ENCODE data around the gene KLHL10. TPM values are rescaled to one million over a fixed set of nuclear protein-coding genes. Genes with fewer than 3 reads are reported as not detected.

KLHL10 gene
- total RNA-seq, 2 experiments from 2014 or later, result 0.19 to 0.21 TPM

DNA sequence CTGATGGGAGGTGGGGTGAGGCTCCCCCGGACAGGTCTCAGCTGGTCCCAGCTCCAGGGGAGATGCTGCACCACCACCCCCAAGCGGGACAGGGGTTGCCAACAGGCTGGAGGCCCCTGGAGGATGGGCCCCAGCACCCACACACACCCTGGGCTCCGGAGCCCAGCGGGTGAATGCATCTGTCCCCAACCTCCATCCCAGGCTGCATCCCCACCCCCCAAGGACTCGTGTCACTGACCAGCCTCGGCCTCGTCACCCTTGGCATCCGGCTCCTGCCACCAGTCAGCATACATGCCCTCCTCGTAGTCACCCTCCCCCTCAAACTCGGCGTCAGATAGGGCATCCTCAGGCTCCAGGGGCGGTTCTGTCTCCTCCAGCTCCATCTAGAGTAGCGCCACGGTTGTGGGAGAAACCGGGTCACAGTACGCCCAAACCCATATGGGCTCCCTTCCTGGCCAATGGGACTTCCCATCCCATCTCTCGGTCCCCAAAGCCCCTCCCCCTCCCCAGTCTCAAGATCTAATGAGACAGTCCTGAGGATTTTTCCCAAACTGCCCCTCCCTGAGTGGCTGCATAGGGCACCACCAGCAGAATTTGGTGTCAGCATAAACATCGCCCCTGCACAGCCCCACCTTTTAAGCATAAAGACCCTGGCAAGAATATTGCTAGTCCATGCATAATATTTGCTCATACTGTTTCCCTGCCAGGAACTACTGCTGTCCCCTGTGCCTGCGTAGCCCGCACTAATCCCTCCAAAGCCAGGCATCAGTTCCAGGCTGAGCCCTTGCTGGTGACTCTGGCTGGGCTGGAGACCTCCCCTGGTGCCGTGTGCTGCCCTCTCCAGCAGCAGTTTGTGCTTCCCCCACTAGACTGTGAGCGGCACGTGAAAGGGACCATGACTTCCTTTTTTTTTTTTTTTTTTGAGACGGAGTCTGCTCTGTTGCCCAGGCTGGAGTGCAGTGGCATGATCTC lies 34.3 kb upstream of the KLHL10 start:
- DNase-seq, result no peak
- Mint-ChIP-seq H3K9me3 (ENCODE audit: low read depth) (no peaks in the 10 kb centered on the region), H3K27me3 (no peaks in the 10 kb centered on the region), H3K4me1 (peaks cover 4% of the 10 kb centered on the region), H3K4me3 (no peak overlapping the region), H3K36me3 (ENCODE audit: low read depth) (no peaks in the 10 kb centered on the region), H3K27ac (no peak overlapping the region)
- intact Hi-C loops (cut with DNase I, micrococcal nuclease), result no loop called here
- ChIA-PET POLR2A (no interaction called here), CTCF (interaction anchor here (0.9 to 3.1 kb wide), 3 partner anchors 67 to 72 kb away, joined by 3 to 33 read pairs (median 4); partner anchors contain the start of gene HAP1)
- no peak for ATAC-seq

DNA sequence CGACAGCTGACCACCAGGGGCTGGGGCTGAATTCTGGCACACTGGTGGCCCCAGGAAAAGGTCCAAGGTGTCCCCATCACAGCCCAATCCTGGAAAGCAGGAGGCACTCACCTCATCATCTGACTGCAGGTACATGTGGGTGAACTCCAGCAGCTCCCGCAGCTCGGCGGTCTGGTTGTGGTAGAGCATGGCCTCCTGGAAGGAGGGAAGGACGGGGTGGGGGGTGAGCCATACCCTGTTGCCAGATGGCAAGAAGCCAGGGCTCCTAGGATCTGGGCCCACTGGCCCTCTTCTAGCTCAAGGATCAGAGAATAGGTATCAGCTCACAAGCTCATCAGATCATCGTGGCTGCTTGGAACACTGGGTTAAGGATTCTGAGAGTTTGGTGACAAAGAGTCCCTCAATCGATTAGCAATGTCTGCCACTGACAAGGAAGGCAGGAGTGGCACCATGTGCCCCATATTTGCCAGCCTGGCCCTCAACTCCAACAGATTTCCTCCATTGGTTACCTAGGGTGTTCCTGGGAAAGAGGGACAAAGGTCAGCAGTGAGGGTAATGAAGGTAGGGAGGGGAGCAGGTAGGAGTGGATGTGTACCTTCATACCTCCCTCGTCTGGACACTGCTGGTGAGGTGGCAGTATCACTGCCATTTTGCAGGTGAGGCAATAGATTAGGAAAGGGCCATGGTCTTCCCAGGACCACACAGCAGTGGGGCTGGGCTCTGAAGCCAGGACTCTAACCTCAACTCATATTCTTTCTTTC lies 30.8 kb upstream of the KLHL10 start:
- ChIA-PET POLR2A (no interaction called here), CTCF (interaction anchor here (0.6 kb wide), 1 partner anchor 1053 kb away, joined by 3 read pairs; no protein-coding TSS in a partner anchor)
- Mint-ChIP-seq H3K27me3 (no peaks in the 10 kb centered on the region), H3K4me3 (no peak overlapping the region), H3K4me1 (peaks cover 15% of the 10 kb centered on the region), H3K36me3 (ENCODE audit: low read depth) (no peaks in the 10 kb centered on the region), H3K9me3 (ENCODE audit: low read depth) (no peaks in the 10 kb centered on the region), H3K27ac (no peak overlapping the region)
- no peak for ATAC-seq
- intact Hi-C loops (cut with DNase I, micrococcal nuclease), result no loop called here
- DNase-seq, result no peak

DNA sequence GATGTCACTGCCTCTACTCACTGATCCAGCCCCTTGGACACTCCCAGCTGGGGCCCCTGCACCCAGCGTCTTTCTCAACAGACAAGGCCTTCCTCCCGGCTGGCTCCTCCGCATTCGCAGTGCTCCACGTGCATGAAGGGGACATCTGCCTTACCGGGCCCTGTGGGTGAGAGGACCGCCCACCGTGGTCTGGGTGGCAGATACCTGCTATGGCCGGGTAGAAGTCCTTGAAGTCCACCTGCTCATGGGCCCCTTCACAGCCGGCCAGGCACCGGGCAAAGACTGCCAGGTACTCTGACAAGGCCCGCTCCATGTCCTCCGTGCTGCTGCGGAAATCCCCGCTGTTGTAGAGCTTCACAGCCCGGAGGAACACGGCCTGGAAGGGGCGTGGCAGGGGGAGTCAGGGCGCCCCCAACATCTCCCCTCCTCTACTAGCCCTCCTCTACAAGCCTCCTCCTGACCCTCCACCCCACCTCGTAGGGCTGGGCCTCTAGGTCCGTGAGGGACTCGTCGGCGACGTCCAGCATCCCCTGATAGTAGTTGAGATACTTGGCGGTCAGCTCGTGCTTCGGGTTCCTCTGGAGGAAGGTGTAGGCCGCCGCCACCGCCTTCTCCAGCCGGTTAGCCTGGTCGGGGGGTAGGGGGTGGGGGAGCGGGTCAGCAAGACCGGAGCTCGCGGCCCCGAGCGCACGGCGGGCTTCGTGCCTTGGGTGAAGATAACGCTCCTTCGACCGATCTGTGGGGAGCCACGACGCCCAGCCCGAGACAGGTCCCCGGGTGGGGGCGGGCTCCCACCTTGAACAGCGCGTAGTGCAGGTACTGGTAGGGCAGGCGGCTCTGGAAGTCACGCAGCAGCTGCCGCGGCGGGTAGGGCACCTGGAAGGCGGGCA lies 26.7 kb upstream of the KLHL10 start:
- no peaks in the 10 kb centered on the region for H3K36me3 Mint-ChIP-seq (ENCODE audit: low read depth)
- H3K27me3 Mint-ChIP-seq, result peaks cover 2% of the 10 kb centered on the region
- peak overlapping the region; percentile 76 for H3K4me3 Mint-ChIP-seq
- peaks cover 22% of the 10 kb centered on the region for H3K4me1 Mint-ChIP-seq
- DNase-seq, result no peak
- CTCF ChIA-PET, result interaction anchor here (0.7 to 2.1 kb wide), 14 partner anchors 9 to 687 kb away, joined by 3 to 6 read pairs (median 4); partner anchors contain the start of genes EIF1, JUP and KLHL11
- no peak overlapping the region for H3K27ac Mint-ChIP-seq
- peak; percentile 24 for ATAC-seq
- intact Hi-C loops (cut with DNase I, micrococcal nuclease), result loop anchor here in 1 of 2 experiments (1.0 to 2.0 kb wide), 2 partner anchors 24 to 72 kb away; no protein-coding TSS in a partner anchor
- POLR2A ChIA-PET, result interaction anchor here (0.5 to 1.0 kb wide), 2 partner anchors 13 to 24 kb away, joined by 3 read pairs; partner anchors contain the start of gene JUP
- no peaks in the 10 kb centered on the region for H3K9me3 Mint-ChIP-seq (ENCODE audit: low read depth)

DNA sequence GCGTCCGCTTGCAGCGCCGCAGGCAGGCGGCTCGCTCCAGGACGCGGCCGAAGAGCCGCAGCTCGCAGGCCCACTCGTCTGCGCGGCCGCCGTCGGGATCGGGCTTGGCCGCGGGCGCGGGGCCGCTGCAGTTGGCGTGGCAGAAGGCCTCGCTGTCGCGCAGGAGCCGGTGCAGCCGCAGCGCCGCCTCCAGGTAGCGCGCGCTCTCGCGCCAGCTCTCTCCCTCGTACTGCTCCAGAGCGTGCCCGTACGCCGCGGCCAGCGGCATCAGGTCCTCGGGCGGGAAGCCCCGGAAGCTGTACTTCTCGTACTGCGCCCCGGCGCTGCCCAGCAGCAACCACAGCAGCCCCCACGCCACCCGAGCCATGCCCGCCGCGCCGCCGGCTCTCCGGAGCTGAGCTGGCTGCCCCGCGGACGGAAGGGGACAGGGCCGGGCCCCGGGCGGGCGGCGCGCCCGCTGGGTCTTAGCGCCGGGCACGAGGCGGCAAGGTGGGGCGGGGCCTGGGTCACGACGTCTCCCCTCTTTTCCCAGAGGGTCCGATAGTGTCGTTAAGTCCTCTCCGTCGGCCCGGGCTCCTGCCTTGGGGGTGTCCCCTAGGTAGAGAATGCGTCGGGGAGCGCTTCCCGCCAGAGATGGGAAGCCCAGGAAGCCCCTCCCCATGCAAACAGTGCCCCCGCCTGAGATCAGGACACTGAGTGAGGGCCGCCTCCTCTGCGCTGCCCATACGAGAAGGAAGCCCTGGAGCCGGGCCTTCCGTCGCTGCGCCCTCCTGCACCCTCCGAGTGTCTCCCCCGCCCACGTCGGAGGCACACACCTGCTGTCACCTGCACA lies 25.9 kb upstream of the KLHL10 start, which contains the start of gene P3H4:
P3H4 (minus strand) TSS at position 401 of the 832 bp plus-strand sequence; CDS start at position 367, 34 bp downstream.
- ChIA-PET CTCF (interaction anchor here (0.7 to 2.1 kb wide), 13 partner anchors 8 to 687 kb away, joined by 3 to 6 read pairs (median 4); partner anchors contain the start of genes EIF1, JUP and KLHL11), POLR2A (interaction anchor here (0.5 to 1.0 kb wide), 2 partner anchors 12 to 25 kb away, joined by 3 read pairs; partner anchors contain the start of gene JUP)
- H3K9me3 Mint-ChIP-seq (ENCODE audit: low read depth), result no peaks in the 10 kb centered on the region
- peak within 1 kb of the TSS; percentile 58 for H3K27ac Mint-ChIP-seq
- DNase-seq (peak; percentile 86), ATAC-seq (peak; percentile 90)
- H3K36me3 Mint-ChIP-seq (ENCODE audit: low read depth), result no peaks in the 10 kb centered on the region
- peak within 1 kb of the TSS; percentile 76 for H3K4me3 Mint-ChIP-seq
- H3K27me3 Mint-ChIP-seq, result peaks cover 2% of the 10 kb centered on the region
- intact Hi-C loops (cut with DNase I, micrococcal nuclease), result loop anchor here in 1 of 2 experiments (1.0 to 2.0 kb wide), 3 partner anchors 24 to 73 kb away; partner anchors contain the start of gene KLHL11
- H3K4me1 Mint-ChIP-seq, result peaks cover 22% of the 10 kb centered on the region

DNA sequence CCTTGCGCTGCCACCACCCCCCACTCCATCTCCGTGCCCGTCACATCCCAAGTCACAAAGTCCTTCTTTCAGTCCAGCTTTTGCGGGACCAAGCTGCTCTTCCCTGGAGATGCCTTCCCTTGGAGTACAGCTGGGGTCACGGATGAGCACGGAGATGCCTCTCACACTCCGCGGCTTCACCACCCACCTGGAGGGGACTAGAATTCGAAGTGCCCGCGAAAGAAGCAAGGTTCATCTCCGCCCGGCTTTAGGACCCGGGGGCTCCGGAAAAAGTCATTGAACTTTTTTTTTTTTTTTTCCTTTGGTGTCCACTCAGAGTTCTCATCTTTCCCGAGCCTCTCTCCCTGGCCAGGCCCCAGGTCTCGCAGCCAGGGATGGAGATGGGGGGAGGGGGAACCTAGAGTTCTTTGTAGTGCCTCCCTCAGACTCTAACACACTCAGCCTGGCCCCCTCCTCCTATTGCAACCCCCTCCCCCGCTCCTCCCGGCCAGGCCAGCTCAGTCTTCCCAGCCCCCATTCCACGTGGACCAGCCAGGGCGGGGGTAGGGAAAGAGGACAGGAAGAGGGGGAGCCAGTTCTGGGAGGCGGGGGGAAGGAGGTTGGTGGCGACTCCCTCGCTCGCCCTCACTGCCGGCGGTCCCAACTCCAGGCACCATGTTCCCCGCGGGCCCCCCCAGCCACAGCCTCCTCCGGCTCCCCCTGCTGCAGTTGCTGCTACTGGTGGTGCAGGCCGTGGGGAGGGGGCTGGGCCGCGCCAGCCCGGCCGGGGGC lies 25.1 kb upstream of the KLHL10 start, which contains the start of gene FKBP10:
FKBP10 (plus strand) TSS at position 624 of the 771 bp plus-strand sequence; CDS start at position 655, 31 bp downstream.
- Mint-ChIP-seq H3K4me3 (peak within 1 kb of the TSS; percentile 76), H3K36me3 (ENCODE audit: low read depth) (no peaks in the 10 kb centered on the region), H3K4me1 (peaks cover 22% of the 10 kb centered on the region), H3K27me3 (peaks cover 2% of the 10 kb centered on the region), H3K9me3 (ENCODE audit: low read depth) (no peaks in the 10 kb centered on the region), H3K27ac (peak within 1 kb of the TSS; percentile 58)
- peak; percentile 56 for DNase-seq
- no peak for ATAC-seq
- ChIA-PET POLR2A (no interaction called here), CTCF (interaction anchor here (0.6 to 2.1 kb wide), 3 partner anchors 16 to 26 kb away, joined by 3 to 6 read pairs (median 3); partner anchors contain the start of gene JUP)
- intact Hi-C loops (cut with DNase I, micrococcal nuclease), result loop anchor here in 1 of 2 experiments (1.0 kb wide), 1 partner anchor 53 kb away; the partner anchor contains the start of gene KLHL11

DNA sequence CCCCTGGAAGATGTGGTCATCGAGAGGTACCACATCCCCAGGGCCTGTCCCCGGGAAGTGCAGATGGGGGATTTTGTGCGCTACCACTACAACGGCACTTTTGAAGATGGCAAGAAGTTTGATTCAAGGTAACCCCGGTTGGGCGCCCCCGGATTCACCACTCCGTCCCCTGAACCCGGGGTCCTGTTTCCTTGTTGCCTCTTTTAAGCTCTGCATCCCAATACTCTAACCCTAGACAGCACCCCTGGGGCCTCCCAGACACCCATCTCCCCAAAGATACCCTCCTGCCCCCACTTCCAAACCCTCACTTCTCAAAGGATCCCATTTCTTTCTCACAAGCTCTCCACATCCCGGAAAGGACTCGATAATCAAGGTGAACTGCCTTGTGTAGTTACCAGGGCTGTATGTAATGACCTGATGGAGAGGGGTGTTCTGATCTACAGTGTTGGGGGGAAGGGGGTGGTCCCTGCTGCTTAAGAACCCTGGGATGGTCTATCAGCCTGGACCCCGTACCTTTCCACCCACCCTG lies 24.4 kb upstream of the KLHL10 start:
- H3K4me3 Mint-ChIP-seq, result no peak overlapping the region
- peaks cover 2% of the 10 kb centered on the region for H3K27me3 Mint-ChIP-seq
- H3K4me1 Mint-ChIP-seq, result peaks cover 22% of the 10 kb centered on the region
- ATAC-seq (no peak), DNase-seq (no peak)
- H3K27ac Mint-ChIP-seq, result no peak overlapping the region
- CTCF ChIA-PET, result interaction anchor here (0.7 kb wide), 1 partner anchor 108 kb away, joined by 3 read pairs; no protein-coding TSS in a partner anchor
- no peaks in the 10 kb centered on the region for H3K36me3 Mint-ChIP-seq (ENCODE audit: low read depth)
- H3K9me3 Mint-ChIP-seq (ENCODE audit: low read depth), result no peaks in the 10 kb centered on the region
- intact Hi-C loops (cut with DNase I, micrococcal nuclease), result no loop called here
- POLR2A ChIA-PET, result no interaction called here

DNA sequence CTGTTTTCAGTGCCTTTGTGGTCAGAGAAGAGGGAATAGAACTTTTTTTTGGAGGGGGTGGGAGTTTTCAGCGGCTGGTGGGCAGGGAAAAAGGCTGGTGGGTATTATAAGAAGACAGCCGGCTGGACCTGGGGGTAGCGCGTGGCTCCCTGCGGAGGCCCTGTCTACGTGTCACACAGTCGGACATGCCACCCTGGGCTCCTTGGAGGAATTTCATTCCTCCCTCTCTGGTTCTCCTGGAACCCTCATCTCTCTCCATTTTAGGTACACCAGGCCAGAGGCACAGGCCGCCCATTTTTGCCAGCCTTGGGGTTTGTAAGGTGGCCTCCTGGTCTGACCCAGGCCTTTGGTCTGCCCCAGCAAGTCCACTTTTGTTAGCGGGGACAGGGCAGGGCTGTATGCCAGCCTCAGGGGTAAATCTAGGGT lies 23.9 kb upstream of the KLHL10 start:
- H3K27ac Mint-ChIP-seq, result no peak overlapping the region
- no peaks in the 10 kb centered on the region for H3K9me3 Mint-ChIP-seq (ENCODE audit: low read depth)
- POLR2A ChIA-PET, result no interaction called here
- CTCF ChIA-PET, result interaction anchor here (0.7 kb wide), 1 partner anchor 108 kb away, joined by 3 read pairs; no protein-coding TSS in a partner anchor
- DNase-seq (no peak), ATAC-seq (no peak)
- peaks cover 2% of the 10 kb centered on the region for H3K27me3 Mint-ChIP-seq
- intact Hi-C loops (cut with DNase I, micrococcal nuclease), result no loop called here
- H3K4me3 Mint-ChIP-seq, result no peak overlapping the region
- peaks cover 22% of the 10 kb centered on the region for H3K4me1 Mint-ChIP-seq
- no peaks in the 10 kb centered on the region for H3K36me3 Mint-ChIP-seq (ENCODE audit: low read depth)

DNA sequence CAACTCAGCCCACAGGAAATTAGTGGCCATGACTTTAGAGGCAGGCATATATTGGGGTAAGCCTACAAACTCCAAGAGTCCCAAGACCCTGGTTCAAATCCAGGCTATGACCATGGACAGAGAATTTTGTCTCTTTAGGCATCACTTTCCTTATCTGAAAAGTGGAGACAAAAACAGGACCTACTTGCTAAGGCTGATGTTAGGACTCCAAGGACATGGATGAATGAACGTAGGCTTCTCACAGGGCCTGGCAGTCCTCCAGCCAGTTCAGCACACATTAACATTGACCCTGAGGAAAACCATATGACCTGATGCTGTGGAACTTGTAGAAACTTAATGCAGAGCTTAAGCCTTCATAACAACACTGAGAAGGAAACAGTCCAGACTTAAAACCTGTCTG lies 23.4 kb upstream of the KLHL10 start:
- DNase-seq (no peak), ATAC-seq (no peak)
- peaks cover 2% of the 10 kb centered on the region for H3K27me3 Mint-ChIP-seq
- peaks cover 22% of the 10 kb centered on the region for H3K4me1 Mint-ChIP-seq
- no peak overlapping the region for H3K4me3 Mint-ChIP-seq
- H3K36me3 Mint-ChIP-seq (ENCODE audit: low read depth), result no peaks in the 10 kb centered on the region
- ChIA-PET CTCF (interaction anchor here (0.6 to 1.2 kb wide), 4 partner anchors 12 to 118 kb away, joined by 3 to 5 read pairs (median 4); no protein-coding TSS in a partner anchor), POLR2A (no interaction called here)
- H3K27ac Mint-ChIP-seq, result no peak overlapping the region
- intact Hi-C loops (cut with DNase I, micrococcal nuclease), result no loop called here
- no peaks in the 10 kb centered on the region for H3K9me3 Mint-ChIP-seq (ENCODE audit: low read depth)

Measured in activated CD4-positive, alpha-beta T cell treated with anti-CD3 and anti-CD28 coated beads for 36 hours (primary cell).